ENCODE data around the gene LOXL1.

Gene LOXL1

DNA sequence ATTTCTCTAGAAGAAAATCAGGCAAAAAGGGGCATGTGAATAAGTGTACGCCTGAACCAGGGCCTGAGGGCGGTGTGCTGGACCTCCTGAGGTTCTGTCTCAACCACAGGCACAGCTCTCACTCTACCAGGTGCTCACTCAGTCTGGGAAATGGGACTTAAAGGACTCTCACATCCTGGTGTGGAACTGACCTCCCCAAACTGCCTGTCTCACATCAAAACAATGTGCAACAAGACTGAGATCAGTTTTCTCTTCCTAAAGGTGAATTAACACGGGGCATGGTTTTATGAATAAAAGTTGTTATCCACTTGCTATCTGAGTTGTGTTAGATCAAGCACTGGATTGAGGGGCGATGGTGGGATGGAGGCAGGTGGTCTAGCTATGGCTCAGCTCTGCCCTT, 61.0 kb downstream of the LOXL1 start:
- Histone ChIP-seq H3K9ac (ENCODE audit: low read depth, low read length) (no peak overlapping the region), H3K36me3 (ENCODE audit: insufficient read depth, low read length) (no peaks in the 10 kb centered on the region), H3K9me3 (ENCODE audit: control insufficient read depth, insufficient read depth, low read length) (no peaks in the 10 kb centered on the region), H3K4me1 (ENCODE audit: insufficient read depth, low read length) (peaks cover 6% of the 10 kb centered on the region; the same call in 1 of the 2 replicates)

GRCh38 chr15:73987681-73988444, 61.6 kb downstream of the LOXL1 start:
- H3K36me3 ChIP-seq (ENCODE audit: insufficient read depth, low read length), result no peaks in the 10 kb centered on the region
- no peak overlapping the region for H3K9ac ChIP-seq (ENCODE audit: low read depth, low read length)
- H3K9me3 ChIP-seq (ENCODE audit: control insufficient read depth, insufficient read depth, low read length), result no peaks in the 10 kb centered on the region
- peaks cover 6% of the 10 kb centered on the region; the same call in 1 of the 2 replicates for H3K4me1 ChIP-seq (ENCODE audit: insufficient read depth, low read length)

GRCh38 chr15:73988445-73988969, 62.2 kb downstream of the LOXL1 start:
- no peak overlapping the region for H3K9ac ChIP-seq (ENCODE audit: low read depth, low read length)
- H3K36me3 ChIP-seq (ENCODE audit: insufficient read depth, low read length), result no peaks in the 10 kb centered on the region
- H3K4me1 ChIP-seq (ENCODE audit: insufficient read depth, low read length), result peaks cover 6% of the 10 kb centered on the region; the same call in 1 of the 2 replicates
- H3K9me3 ChIP-seq (ENCODE audit: control insufficient read depth, insufficient read depth, low read length), result no peaks in the 10 kb centered on the region

GRCh38 chr15:73989001-73989798, 62.9 kb downstream of the LOXL1 start:
- Histone ChIP-seq H3K9me3 (ENCODE audit: control insufficient read depth, insufficient read depth, low read length) (no peaks in the 10 kb centered on the region), H3K36me3 (ENCODE audit: insufficient read depth, low read length) (no peaks in the 10 kb centered on the region), H3K9ac (ENCODE audit: low read depth, low read length) (no peak overlapping the region), H3K4me1 (ENCODE audit: insufficient read depth, low read length) (peaks cover 8% of the 10 kb centered on the region; the same call in 1 of the 2 replicates)

DNA sequence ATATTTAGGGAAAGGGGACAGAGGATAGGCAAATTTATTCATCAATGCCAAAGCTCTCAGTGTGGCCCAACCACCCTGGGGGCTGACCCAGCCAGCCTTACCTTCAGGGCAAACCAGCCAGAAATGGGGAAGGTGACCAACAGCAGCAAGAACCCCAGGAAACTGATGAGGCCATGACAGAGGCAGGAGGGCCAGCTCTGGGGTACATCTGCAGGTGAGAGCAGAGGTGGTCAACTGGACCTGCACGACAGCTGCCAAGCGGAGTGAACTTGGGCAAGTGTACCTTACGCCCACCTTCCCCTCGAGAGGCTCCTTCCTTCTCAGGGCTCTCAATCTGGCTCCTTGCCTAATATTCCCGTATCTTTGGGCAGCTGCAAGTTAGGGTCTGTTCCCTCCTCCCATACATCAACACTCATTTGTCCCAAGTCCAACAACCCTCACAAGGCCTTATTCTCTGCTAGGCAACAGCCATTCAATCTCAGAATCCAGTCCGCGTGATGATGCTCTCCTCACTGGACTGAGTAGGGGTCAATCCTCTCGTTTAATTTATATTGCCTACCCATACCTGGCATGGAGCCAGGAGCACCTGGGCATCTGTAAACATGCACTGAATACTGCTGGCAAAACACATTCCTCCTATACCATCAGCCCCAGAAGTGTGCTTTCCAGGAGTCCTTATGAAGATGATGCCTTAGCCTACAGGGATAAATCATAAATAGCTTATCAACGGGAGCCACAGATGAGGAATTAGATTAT, 64.2 kb downstream of the LOXL1 start:
- Histone ChIP-seq H3K4me1 (ENCODE audit: insufficient read depth, low read length) (peaks cover 8% of the 10 kb centered on the region; the same call in 1 of the 2 replicates), H3K36me3 (ENCODE audit: insufficient read depth, low read length) (no peaks in the 10 kb centered on the region), H3K9me3 (ENCODE audit: control insufficient read depth, insufficient read depth, low read length) (no peaks in the 10 kb centered on the region), H3K9ac (ENCODE audit: low read depth, low read length) (no peak overlapping the region)

DNA sequence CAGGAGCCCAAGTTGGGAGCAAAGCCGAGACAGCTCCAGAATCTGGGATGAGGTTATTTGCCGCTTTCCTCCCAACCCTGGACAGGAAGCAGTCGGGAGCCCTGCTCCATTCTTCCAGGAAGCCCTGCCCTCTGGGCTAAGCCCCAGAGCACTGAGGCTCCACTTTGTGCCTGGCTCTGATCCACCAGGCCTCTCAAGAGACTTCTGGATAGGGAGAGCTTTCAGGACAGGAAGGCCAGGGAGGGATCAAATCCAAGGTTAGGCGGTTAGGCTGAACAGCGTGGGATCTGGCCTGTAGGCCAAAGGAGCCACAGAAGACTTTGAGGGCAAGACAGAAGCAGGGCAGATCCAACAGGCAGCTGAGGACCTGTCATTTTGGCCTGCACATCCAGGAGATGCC, 65.0 kb downstream of the LOXL1 start:
- Histone ChIP-seq H3K9ac (ENCODE audit: low read depth, low read length) (peak overlapping the region; percentile 71; the same call in 1 of the 2 replicates), H3K36me3 (ENCODE audit: insufficient read depth, low read length) (no peaks in the 10 kb centered on the region), H3K9me3 (ENCODE audit: control insufficient read depth, insufficient read depth, low read length) (no peaks in the 10 kb centered on the region), H3K4me1 (ENCODE audit: insufficient read depth, low read length) (peaks cover 8% of the 10 kb centered on the region; the same call in 1 of the 2 replicates)

GRCh38 chr15:73991726-73992593, 65.7 kb downstream of the LOXL1 start, which contains the start of gene STOML1:
Gene STOML1 (minus strand): TSS chr15:73992295. CDS start chr15:73992223, 72 bp downstream.
- Histone ChIP-seq H3K4me1 (ENCODE audit: insufficient read depth, low read length) (peaks cover 8% of the 10 kb centered on the region; the same call in 1 of the 2 replicates), H3K9me3 (ENCODE audit: control insufficient read depth, insufficient read depth, low read length) (no peaks in the 10 kb centered on the region), H3K9ac (ENCODE audit: low read depth, low read length) (peak within 1 kb of the TSS; percentile 71; the same call in 1 of the 2 replicates), H3K36me3 (ENCODE audit: insufficient read depth, low read length) (no peaks in the 10 kb centered on the region)

DNA sequence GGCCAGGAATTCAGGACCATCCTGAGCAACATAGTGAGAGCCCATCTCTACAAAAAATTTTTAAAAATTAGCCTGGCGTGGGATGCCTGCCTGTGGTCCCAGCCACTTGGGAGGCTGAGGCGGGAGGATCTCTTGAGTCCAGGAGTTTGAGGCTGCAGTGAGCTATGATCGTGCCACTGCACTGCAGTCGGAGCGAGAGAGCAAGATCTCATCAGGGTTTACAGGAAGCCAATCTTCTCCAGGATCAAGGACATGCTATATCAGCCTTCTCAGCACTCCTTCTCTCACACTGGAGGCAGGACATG, 66.3 kb downstream of the LOXL1 start:
- no peaks in the 10 kb centered on the region for H3K36me3 ChIP-seq (ENCODE audit: insufficient read depth, low read length)
- peak overlapping the region; percentile 19; the same call in 1 of the 2 replicates for H3K9ac ChIP-seq (ENCODE audit: low read depth, low read length)
- H3K4me1 ChIP-seq (ENCODE audit: insufficient read depth, low read length), result peaks cover 8% of the 10 kb centered on the region; the same call in 1 of the 2 replicates
- no peaks in the 10 kb centered on the region for H3K9me3 ChIP-seq (ENCODE audit: control insufficient read depth, insufficient read depth, low read length)

GRCh38 chr15:73993211-73993994, 67.1 kb downstream of the LOXL1 start:
- no peaks in the 10 kb centered on the region for H3K9me3 ChIP-seq (ENCODE audit: control insufficient read depth, insufficient read depth, low read length)
- H3K9ac ChIP-seq (ENCODE audit: low read depth, low read length), result no peak overlapping the region; the same call in 1 of the 2 replicates
- H3K4me1 ChIP-seq (ENCODE audit: insufficient read depth, low read length), result peaks cover 8% of the 10 kb centered on the region; the same call in 1 of the 2 replicates
- peaks cover 2% of the 10 kb centered on the region; the same call in 1 of the 2 replicates for H3K36me3 ChIP-seq (ENCODE audit: insufficient read depth, low read length)

DNA sequence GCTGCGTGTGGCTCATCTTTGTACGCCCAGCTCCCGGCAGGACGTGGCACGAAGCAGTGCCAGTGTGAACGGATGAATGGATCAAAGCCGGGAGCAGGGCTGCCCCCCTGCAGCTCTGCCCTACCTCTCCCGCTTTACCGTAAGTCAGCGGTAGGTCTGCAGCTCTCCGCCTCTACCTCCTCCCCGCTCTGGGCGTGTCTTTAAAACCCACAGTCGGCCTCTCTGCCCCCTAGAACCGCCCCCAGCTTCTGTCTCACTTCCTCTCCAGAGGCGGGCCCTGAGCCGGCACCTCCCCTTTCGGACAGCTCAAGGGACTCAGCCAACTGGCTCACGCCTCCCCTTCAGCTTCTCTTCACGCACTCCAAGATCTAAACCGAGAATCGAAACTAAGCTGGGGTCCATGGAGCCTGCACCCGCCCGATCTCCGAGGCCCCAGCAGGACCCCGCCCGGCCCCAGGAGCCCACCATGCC, 68.2 kb downstream of the LOXL1 start, which contains the start of gene PML:
Gene PML (plus strand): TSS at position 304 of the 471 bp plus-strand sequence. CDS start 97 bp downstream, at position 401.
- Histone ChIP-seq H3K4me1 (ENCODE audit: insufficient read depth, low read length) (peaks cover 8% of the 10 kb centered on the region; the same call in 1 of the 2 replicates), H3K9me3 (ENCODE audit: control insufficient read depth, insufficient read depth, low read length) (no peaks in the 10 kb centered on the region)

DNA sequence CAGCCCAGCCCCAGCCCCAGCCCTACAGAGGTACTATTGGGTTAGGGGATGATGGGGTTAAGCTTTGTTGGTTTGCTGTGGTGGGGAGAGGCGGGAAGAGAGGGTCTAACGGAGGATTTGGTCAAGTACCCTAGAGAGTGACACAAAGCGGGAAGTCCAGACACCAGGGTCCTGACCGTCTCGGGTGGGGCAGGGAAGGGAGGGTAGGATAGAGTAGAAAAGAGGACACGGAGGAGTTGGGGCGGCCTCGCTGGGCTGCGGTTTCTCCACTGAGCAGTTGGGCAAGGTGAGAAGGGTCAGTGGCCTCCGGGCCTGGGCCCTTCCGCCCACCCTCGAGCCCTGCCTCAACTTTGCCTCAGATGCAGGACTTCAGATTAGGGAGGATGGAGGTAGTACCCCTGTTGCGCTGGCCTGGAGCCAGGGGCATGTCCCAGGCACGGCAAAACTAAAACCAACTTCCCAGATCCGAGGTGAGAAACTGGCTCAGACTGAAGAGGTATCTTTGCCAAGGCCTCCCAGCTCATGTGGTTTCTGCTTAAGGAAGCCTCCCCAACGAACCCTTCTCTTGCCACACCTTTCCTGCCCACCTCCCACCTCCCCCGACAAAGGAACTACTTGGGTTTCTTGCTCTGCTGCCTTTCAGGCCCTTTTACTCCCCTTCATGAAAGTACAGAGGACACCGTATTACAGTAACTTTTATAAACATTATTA, 68.8 kb downstream of the LOXL1 start:
- peak overlapping the region; percentile 70 for H3K9ac ChIP-seq (ENCODE audit: low read depth, low read length)
- H3K4me1 ChIP-seq (ENCODE audit: insufficient read depth, low read length), result peaks cover 8% of the 10 kb centered on the region; the same call in 1 of the 2 replicates
- H3K9me3 ChIP-seq (ENCODE audit: control insufficient read depth, insufficient read depth, low read length), result no peaks in the 10 kb centered on the region
- peaks cover 11% of the 10 kb centered on the region; the same call in 1 of the 2 replicates for H3K36me3 ChIP-seq (ENCODE audit: insufficient read depth, low read length)

More for the DNA sequence above, 68.2 kb downstream of the LOXL1 start, which contains the start of gene PML:
- H3K9ac ChIP-seq (ENCODE audit: low read depth, low read length), result peak within 1 kb of the TSS; percentile 70
- H3K36me3 ChIP-seq (ENCODE audit: insufficient read depth, low read length), result peaks cover 11% of the 10 kb centered on the region; the same call in 1 of the 2 replicates

DNA sequence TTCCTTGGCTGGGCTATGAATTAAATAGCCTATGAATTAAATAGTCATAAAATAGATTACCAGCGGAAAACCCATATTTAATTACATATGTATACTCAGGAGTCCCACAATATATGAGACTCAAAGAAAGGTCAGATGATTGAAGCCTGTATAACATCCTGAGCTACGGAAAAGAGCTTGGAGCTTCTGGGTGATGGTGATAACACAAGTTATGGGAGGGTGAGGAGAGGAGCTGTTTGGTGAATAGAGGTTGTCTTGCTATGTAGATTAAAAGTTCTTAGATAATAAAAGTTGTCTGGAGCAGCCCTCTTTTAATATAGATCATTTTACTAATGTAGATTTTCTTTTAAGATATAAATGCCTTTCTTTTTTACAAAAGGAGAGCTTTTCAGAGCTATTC, 70.0 kb downstream of the LOXL1 start:
- peaks cover 11% of the 10 kb centered on the region; the same call in 1 of the 2 replicates for H3K36me3 ChIP-seq (ENCODE audit: insufficient read depth, low read length)
- peaks cover 6% of the 10 kb centered on the region; the same call in 1 of the 2 replicates for H3K4me1 ChIP-seq (ENCODE audit: insufficient read depth, low read length)
- no peaks in the 10 kb centered on the region for H3K9me3 ChIP-seq (ENCODE audit: control insufficient read depth, insufficient read depth, low read length)
- H3K9ac ChIP-seq (ENCODE audit: low read depth, low read length), result no peak overlapping the region

Data from ES-I3 (cell line).